ENCODE measurements around the gene EVA1B. TPM values are rescaled to one million over a fixed set of nuclear protein-coding genes. Genes with fewer than 3 reads are reported as not detected.

The EVA1B gene
- total and polyA plus RNA-seq, 2 of the 13 experiments (the other 11 are each of a cell fraction or from before 2014, with no cell fraction given): 3.9 to 6.6 TPM

DNA sequence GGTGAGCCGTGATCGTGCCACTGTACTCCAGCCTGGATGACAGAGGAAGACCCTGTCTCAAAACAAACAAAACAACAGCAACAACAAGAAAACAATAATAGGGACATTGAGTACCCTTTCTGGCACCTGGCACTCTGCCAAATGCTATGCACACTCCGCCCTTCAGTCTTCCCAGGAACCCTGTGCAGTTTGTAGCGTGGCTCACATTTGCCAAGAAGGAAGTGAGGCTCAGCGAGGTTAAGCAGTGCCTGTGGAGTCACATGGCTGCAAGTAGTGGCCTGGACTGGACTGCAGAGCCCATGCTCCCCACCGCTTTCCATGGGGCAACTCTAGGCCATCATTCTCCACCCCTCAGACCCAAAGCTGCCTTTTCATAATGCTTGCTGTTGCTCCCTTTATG is 5.3 kb upstream of the EVA1B start:
- Histone ChIP-seq H3K4me2 (ENCODE audit: low read depth, low read length) (0 out of 2 replicates have a peak overlapping the region, but pooled peaks have one; percentile 15), H2AFZ (ENCODE audit: low read length) (no peak overlapping the region), H3K36me3 (replicated peaks in 1 of 2; ENCODE audit: control insufficient read depth in 1 of 2, insufficient read depth in 2 of 2, low read length in 2 of 2) (no peaks in the 10 kb centered on the region), H3K4me3 (replicated peaks in 1 of 3; ENCODE audit: insufficient read depth in 1 of 3, low read depth in 2 of 3, low read length in 3 of 3) (no peak overlapping the region), H4K20me1 (ENCODE audit: insufficient read depth, low read length) (no peaks in the 10 kb centered on the region), H3K9ac (ENCODE audit: insufficient read depth, low read depth, low read length) (no peak overlapping the region), H3K9me3 (ENCODE audit: low read length) (no peaks in the 10 kb centered on the region), H3K4me1 (ENCODE audit: insufficient read depth, low read length) (peaks cover 66% of the 10 kb centered on the region), H3K27me3 (ENCODE audit: control insufficient read depth in 1 of 2, insufficient read depth in 2 of 2, low read length in 2 of 2) (peaks cover 0 to 25% of the 10 kb centered on the region in 2 experiments; a peak in 3 of 5 replicates), H3K79me2 (ENCODE audit: insufficient read depth, low read length) (no peaks in the 10 kb centered on the region), H3K27ac (ENCODE audit: extremely low read length, insufficient read depth, low read length) (no peak overlapping the region)
- intact Hi-C loops (cut with micrococcal nuclease; ENCODE audit: unreplicated experiment): no loop called here
- FAIRE-seq: no peak
- CTCF ChIA-PET (ENCODE audit: low intra/inter-chr PET ratio, low total read pairs): no interaction called here
- peak; percentile 92 for TF ChIP-seq LCORL (IDR thresholded peaks at IDR 0.05)
- TF ChIP-seq LCORL (CRISPR knock-in tag; IDR thresholded peaks at IDR 0.05): no peak
- TF ChIP-seq NR1H2 (CRISPR knock-in tag; IDR thresholded peaks at IDR 0.05; ENCODE audit: borderline replicate concordance, low read depth): no peak
- no peak for ATAC-seq
- POLR2A ChIA-PET: interaction anchor here (0.9 kb wide), 1 partner anchor 9 kb away, joined by 3 read pairs; no protein-coding TSS in a partner anchor
- no TSS peak for BruUV-seq (replicated peaks)
- WGBS (ENCODE audit: low lambda C conversion rate): 29% methylated on average over 5 of the region's 6 CpGs
- DNase-seq (ENCODE audit: low spot score): no peak
- in situ Hi-C loops (cut with HindIII; ENCODE audit: extremely low pct_ligation_motif_present, low pct_unique_long_range_greater_than_20kb): no loop called here

GRCh38 chr1:36328088-36328480 is 4.6 kb upstream of the EVA1B start:
- 6% methylated on average over 3 of the region's 6 CpGs for WGBS (ENCODE audit: low lambda C conversion rate)
- no peak for FAIRE-seq
- CTCF ChIA-PET (ENCODE audit: low intra/inter-chr PET ratio, low total read pairs): no interaction called here

More at GRCh38 chr1:36328088-36328480, 4.6 kb upstream of the EVA1B start:
- no peaks in the 10 kb centered on the region for H3K9me3 ChIP-seq (ENCODE audit: low read length)
- no peak for DNase-seq (ENCODE audit: low spot score)
- no peak overlapping the region; a peak in 1 of 6 replicates for H3K4me3 ChIP-seq (replicated peaks in 1 of 3; ENCODE audit: insufficient read depth in 1 of 3, low read depth in 2 of 3, low read length in 3 of 3)
- H3K27ac ChIP-seq (ENCODE audit: extremely low read length, insufficient read depth, low read length): no peak overlapping the region
- in situ Hi-C loops (cut with HindIII; ENCODE audit: extremely low pct_ligation_motif_present, low pct_unique_long_range_greater_than_20kb): no loop called here
- 0 out of 2 replicates have a peak overlapping the region, but pooled peaks have one; percentile 0 for H3K4me2 ChIP-seq (ENCODE audit: low read depth, low read length)
- no TSS peak for BruUV-seq (replicated peaks)
- no peaks in the 10 kb centered on the region for H3K36me3 ChIP-seq (replicated peaks in 1 of 2; ENCODE audit: control insufficient read depth in 1 of 2, insufficient read depth in 2 of 2, low read length in 2 of 2)
- no peak for TF ChIP-seq ZNF563 (CRISPR knock-in tag; IDR thresholded peaks at IDR 0.05)
- no peak for TF ChIP-seq FOSL2 (CRISPR knock-in tag; IDR thresholded peaks at IDR 0.05)
- TF ChIP-seq ZNF468 (CRISPR knock-in tag; IDR thresholded peaks at IDR 0.05): no peak
- TF ChIP-seq RFXANK (CRISPR knock-in tag; IDR thresholded peaks at IDR 0.05): no peak
- TF ChIP-seq ZNF496 (CRISPR knock-in tag; IDR thresholded peaks at IDR 0.05; ENCODE audit: insufficient replicate concordance): no peak
- TF ChIP-seq ZNF83 (CRISPR knock-in tag; IDR thresholded peaks at IDR 0.05; ENCODE audit: borderline replicate concordance): no peak
- 0 out of 2 replicates have a peak overlapping the region, but pooled peaks have one; percentile 2 for H3K9ac ChIP-seq (ENCODE audit: insufficient read depth, low read depth, low read length)
- intact Hi-C loops (cut with micrococcal nuclease; ENCODE audit: unreplicated experiment): no loop called here
- no peaks in the 10 kb centered on the region for H3K79me2 ChIP-seq (ENCODE audit: insufficient read depth, low read length)
- ATAC-seq: peak; percentile 15
- POLR2A ChIA-PET: interaction anchor here (1.3 kb wide), 1 partner anchor 73 kb away, joined by 5 read pairs; no protein-coding TSS in a partner anchor
- peaks cover 66% of the 10 kb centered on the region for H3K4me1 ChIP-seq (ENCODE audit: insufficient read depth, low read length)
- H3K27me3 ChIP-seq (ENCODE audit: control insufficient read depth in 1 of 2, insufficient read depth in 2 of 2, low read length in 2 of 2): peaks cover 0 to 25% of the 10 kb centered on the region in 2 experiments; a peak in 3 of 5 replicates
- H2AFZ ChIP-seq (ENCODE audit: low read length): no peak overlapping the region
- no peaks in the 10 kb centered on the region for H4K20me1 ChIP-seq (ENCODE audit: insufficient read depth, low read length)
